Natural killer cell (primary cell): ENCODE results near the gene CCDC88B. TPM values are rescaled to one million over a fixed set of nuclear protein-coding genes. Genes with fewer than 3 reads are reported as not detected.
"Not testable (repeated sequence)": the region's sequence is repeated elsewhere in the genome, so short reads cannot be mapped to it uniquely, and the experiment has no call there.

ENCODE experiments used
- ATAC-seq, 3 donors: fragments of 150-1000 bp in 2 of 3; fragments of 200-7000 bp in 1 of 3; cut with Tn5 transposase; 1 replicate in 1 of 3; 2 replicates in 2 of 3; pipeline ENCODE4 v1.10.0; 2021; ENCODE audit warnings: mild to moderate bottlenecking in 2 of 3, moderate library complexity in 2 of 3
- DNase-seq, 2 donors: peaks; one replicate each; pipeline versions ENCODE4 v3.0.0 to v3.0.0-alpha.2; 2013 to 2021; ENCODE audit warnings: mixed read lengths in 1 of 2
- H3K27ac ChIP-seq: one replicate; pipeline ENCODE4 v1.5.1; 2013; ENCODE audit warnings: mild to moderate bottlenecking, low read length
- H3K27me3 ChIP-seq: one replicate; pipeline ENCODE4 v1.6.1; 2013; ENCODE audit warnings: low read length; ENCODE audit not compliant: control insufficient read depth, insufficient read depth
- H3K36me3 ChIP-seq: one replicate; pipeline ENCODE4 v1.6.1; 2013; ENCODE audit warnings: low read length; ENCODE audit not compliant: control insufficient read depth, insufficient read depth
- H3K4me1 ChIP-seq: one replicate; pipeline ENCODE4 v1.6.1; 2013; ENCODE audit warnings: low read length; ENCODE audit not compliant: control insufficient read depth, insufficient read depth
- H3K4me3 ChIP-seq: one replicate; pipeline ENCODE4 v1.5.1; 2013; ENCODE audit warnings: low read length
- H3K9me3 ChIP-seq: one replicate; pipeline ENCODE4 v1.6.1; 2013; ENCODE audit warnings: low read length; ENCODE audit not compliant: control insufficient read depth, insufficient read depth
- H3K27ac Mint-ChIP-seq, 2 donors: one replicate each; pipeline ENCODE4 v1.8.0; 2022; ENCODE audit warnings: mild to moderate bottlenecking in 2 of 2, mixed read lengths in 2 of 2, moderate library complexity in 1 of 2
- H3K27me3 Mint-ChIP-seq, 2 donors: one replicate each; pipeline ENCODE4 v1.8.0; 2022; ENCODE audit warnings: low read depth in 2 of 2, mixed read lengths in 2 of 2
- H3K36me3 Mint-ChIP-seq: one replicate; pipeline ENCODE4 v1.8.0; 2022; ENCODE audit warnings: mixed read lengths
- H3K4me1 Mint-ChIP-seq, 2 donors: one replicate each; pipeline ENCODE4 v1.8.0; 2022; ENCODE audit warnings: mixed read lengths in 2 of 2
- H3K4me3 Mint-ChIP-seq: one replicate; pipeline ENCODE4 v1.8.0; 2022; ENCODE audit warnings: mild to moderate bottlenecking, moderate library complexity, mixed read lengths
- H3K9me3 Mint-ChIP-seq, 2 donors: one replicate each; pipeline ENCODE4 v1.8.0; 2022; ENCODE audit warnings: mixed read lengths in 2 of 2
- CTCF ChIP-seq: fragments of 200-600 bp; IDR thresholded peaks from one replicate; pipeline ENCODE4 v1.8.0; 2022; ENCODE audit warnings: antibody characterized with exemption
- WGBS: methylation state at CpG from one replicate; pipeline ENCODE4 v1.1.7; 2013; ENCODE audit warnings: missing lambda C conversion rate; ENCODE audit not compliant: insufficient coverage; 5-methylcytosine and 5-hydroxymethylcytosine counted together
- intact Hi-C: fragments of 100-400 bp; cut with micrococcal nuclease; formaldehyde crosslinking; loops from one replicate; pipeline ENCODE4 v1.14.2; 2022
- total RNA-seq, 4 donors: library from RNA; stranded (reverse); fragments of 120-200 nt in 1 of 4; gene quantifications; one replicate each; pipeline versions ENCODE4 v1.2.3 to v1.2.4, GENCODE V29; 2013 to 2022

CCDC88B gene
- total RNA-seq, 3 donors from 2014 or later (not counting 1 experiment from before 2014, with no cell fraction given) = 262 to 276 (median 272) TPM

- intact Hi-C loops = loop anchor here (5.0 kb wide), 1 partner anchor 36 kb away; the partner anchor contains the start of gene CCDC88B
Measured at GRCh38 chr11:64306563-64306875, 33.5 kb upstream of the CCDC88B start.

GRCh38 chr11:64306876-64307622 is 33.0 kb upstream of the CCDC88B start:
- Mint-ChIP-seq H3K4me3 (peak overlapping the region; percentile 96), H3K27me3 (no peaks in the 10 kb centered on the region), H3K4me1 (peaks cover 15 to 23% of the 10 kb centered on the region in 2 donors), H3K36me3 (no peaks in the 10 kb centered on the region), H3K27ac (peak overlapping the region; percentile 91 to 97), H3K9me3 (no peaks in the 10 kb centered on the region)
- Histone ChIP-seq H3K9me3 (no peaks in the 10 kb centered on the region), H3K27me3 (no peaks in the 10 kb centered on the region), H3K27ac (peak overlapping the region; percentile 69), H3K4me3 (no peak overlapping the region), H3K36me3 (peaks cover 5% of the 10 kb centered on the region), H3K4me1 (peaks cover 32% of the 10 kb centered on the region)
- intact Hi-C loops = loop anchor here (5.0 kb wide), 1 partner anchor 35 kb away; the partner anchor contains the start of gene CCDC88B
- no peak for TF ChIP-seq CTCF
- WGBS = 86% methylated on average over 15 of the region's 15 CpGs
- ATAC-seq = no peak
- DNase-seq = no peak

More at GRCh38 chr11:64306563-64306875, 33.5 kb upstream of the CCDC88B start:
- Histone ChIP-seq H3K27me3 (peaks cover 3% of the 10 kb centered on the region), H3K36me3 (peaks cover 5% of the 10 kb centered on the region), H3K27ac (peak overlapping the region; percentile 69), H3K9me3 (no peaks in the 10 kb centered on the region), H3K4me3 (peak overlapping the region; percentile 70), H3K4me1 (peaks cover 34% of the 10 kb centered on the region)
- Mint-ChIP-seq H3K4me1 (peaks cover 15 to 23% of the 10 kb centered on the region in 2 donors), H3K27me3 (peaks cover 0 to 3% of the 10 kb centered on the region in 2 donors), H3K27ac (peak overlapping the region; percentile 91 to 97), H3K4me3 (peak overlapping the region; percentile 96), H3K36me3 (no peaks in the 10 kb centered on the region), H3K9me3 (no peaks in the 10 kb centered on the region)
- WGBS = 20% methylated on average over 9 of the region's 9 CpGs
- no peak for TF ChIP-seq CTCF
- no peak for DNase-seq
- no peak for ATAC-seq

GRCh38 chr11:64307795-64308194 is 32.2 kb upstream of the CCDC88B start:
- DNase-seq, H3K9me3 Mint-ChIP-seq, H3K27me3 ChIP-seq, ATAC-seq, H3K4me3 ChIP-seq, H3K27ac ChIP-seq, H3K27me3 Mint-ChIP-seq, H3K36me3 Mint-ChIP-seq, H3K9me3 ChIP-seq, H3K36me3 ChIP-seq: not testable (repeated sequence)
- intact Hi-C loops = loop anchor here (5.0 kb wide), 1 partner anchor 35 kb away; the partner anchor contains the start of gene CCDC88B
- H3K4me1 Mint-ChIP-seq = peaks cover 20 to 29% of the 10 kb centered on the region in 2 donors
- H3K4me3 Mint-ChIP-seq = peak overlapping the region; percentile 38
- peaks cover 32% of the 10 kb centered on the region for H3K4me1 ChIP-seq
- 91% methylated on average over 5 of the region's 5 CpGs for WGBS
- peak overlapping the region; percentile 44 to 97 for H3K27ac Mint-ChIP-seq

GRCh38 chr11:64312947-64313346 is 27.1 kb upstream of the CCDC88B start:
- H3K36me3 ChIP-seq = peaks cover 26% of the 10 kb centered on the region

More at GRCh38 chr11:64312947-64313346, 27.1 kb upstream of the CCDC88B start:
- Mint-ChIP-seq H3K36me3 (no peaks in the 10 kb centered on the region), H3K4me3 (peak overlapping the region; percentile 25), H3K27me3 (no peaks in the 10 kb centered on the region), H3K4me1 (peaks cover 26 to 27% of the 10 kb centered on the region in 2 donors), H3K9me3 (no peaks in the 10 kb centered on the region), H3K27ac (peak overlapping the region; percentile 56 to 60)
- intact Hi-C loops = no loop called here
- WGBS = 96% methylated on average over 10 of the region's 10 CpGs
- DNase-seq = no peak
- H3K27ac ChIP-seq = no peak overlapping the region
- no peaks in the 10 kb centered on the region for H3K27me3 ChIP-seq
- no peak for TF ChIP-seq CTCF
- H3K4me1 ChIP-seq = peaks cover 12% of the 10 kb centered on the region
- H3K4me3 ChIP-seq = no peak overlapping the region
- no peaks in the 10 kb centered on the region for H3K9me3 ChIP-seq
- no peak for ATAC-seq
